GM12892 (cell line): Measurements from ENCODE around the gene PAQR6.

ENCODE experiments used
- DNase-seq: peaks from one replicate; pipeline ENCODE4 v3.0.0; 2011; ENCODE audit not compliant: insufficient read length
- FAIRE-seq: peaks from 2 replicates; lab custom pipeline; 2011; peaks lifted over from hg19 to GRCh38; lab: Jason Lieb, UNC
- POLR2A ChIP-seq: IDR thresholded peaks from 2 replicates; pipeline ENCODE4 v1.6.1; 2011; ENCODE audit warnings: low read depth, low read length, control low read depth
- POLR2AphosphoS5 ChIP-seq: IDR thresholded peaks from 2 replicates; pipeline ENCODE4 v1.6.1; 2011; ENCODE audit warnings: low read depth, low read length, control low read depth
- TAF1 ChIP-seq: IDR thresholded peaks from 2 replicates; pipeline ENCODE4 v1.6.1; 2011; ENCODE audit warnings: low read depth, mild to moderate bottlenecking, control low read depth, low read length, borderline replicate concordance

PAQR6 gene

DNA sequence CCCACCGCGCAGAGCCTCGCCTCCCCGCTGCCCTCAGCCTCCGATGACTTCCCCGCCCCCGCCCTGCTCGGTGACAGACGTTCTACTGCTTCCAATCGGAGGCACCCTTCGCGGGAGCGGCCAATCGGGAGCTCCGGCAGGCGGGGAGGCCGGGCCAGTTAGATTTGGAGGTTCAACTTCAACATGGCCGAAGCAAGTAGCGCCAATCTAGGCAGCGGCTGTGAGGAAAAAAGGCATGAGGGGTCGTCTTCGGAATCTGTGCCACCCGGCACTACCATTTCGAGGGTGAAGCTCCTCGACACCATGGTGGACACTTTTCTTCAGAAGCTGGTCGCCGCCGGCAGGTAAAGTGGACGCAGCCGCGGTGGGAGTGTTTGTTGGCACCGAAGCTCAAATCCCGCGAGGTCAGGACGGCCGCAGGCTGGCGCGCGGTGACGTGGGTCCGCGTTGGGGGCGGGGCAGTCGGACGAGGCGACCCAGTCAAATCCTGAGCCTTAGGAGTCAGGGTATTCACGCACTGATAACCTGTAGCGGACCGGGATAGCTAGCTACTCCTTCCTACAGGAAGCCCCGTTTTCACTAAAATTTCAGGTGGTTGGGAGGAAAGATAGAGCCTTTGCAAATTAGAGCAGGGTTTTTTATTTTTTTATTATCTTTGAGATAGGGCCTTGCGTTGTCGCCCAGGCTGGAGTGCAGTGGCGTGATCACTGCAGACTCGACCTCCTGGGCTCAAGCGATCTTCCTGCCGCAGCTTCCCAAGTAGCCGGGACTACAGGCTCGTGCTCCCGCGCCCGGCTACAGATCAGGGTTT is 34.8 kb downstream of the PAQR6 start, which contains the start of gene PMF1:
Gene PMF1, plus strand, starts transcription at position 175 of the 811 bp plus-strand sequence. Its CDS starts 9 bp downstream, at position 184.
- TF ChIP-seq TAF1, result no peak; the same call in 1 of the 2 replicates
- TF ChIP-seq POLR2AphosphoS5, result peak; percentile 94
- peak; percentile 91 for TF ChIP-seq POLR2A
- peak; percentile 48 for FAIRE-seq
- peak; percentile 100 for DNase-seq

DNA sequence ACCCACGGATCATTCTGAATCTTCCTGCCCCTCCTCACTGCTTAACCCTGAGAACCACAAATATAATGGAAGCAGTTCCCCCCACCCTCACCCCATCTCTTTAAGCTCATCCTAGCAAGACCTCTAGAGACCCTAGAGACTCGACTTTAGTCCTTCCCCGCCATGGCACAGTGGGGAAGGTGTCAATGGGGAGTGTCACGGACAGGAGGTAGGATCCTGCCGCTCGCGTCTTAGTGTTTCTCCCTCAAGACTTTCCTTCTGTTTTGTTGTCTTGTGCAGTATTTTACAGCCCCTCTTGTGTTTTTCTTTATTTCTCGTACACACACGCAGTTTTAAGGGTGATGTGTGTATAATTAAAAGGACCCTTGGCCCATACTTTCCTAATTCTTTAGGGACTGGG is 35.7 kb downstream of the PAQR6 start:
- FAIRE-seq (no peak), DNase-seq (no peak)
- TF ChIP-seq POLR2AphosphoS5, result no peak
- no peak for TF ChIP-seq TAF1
- no peak for TF ChIP-seq POLR2A

DNA sequence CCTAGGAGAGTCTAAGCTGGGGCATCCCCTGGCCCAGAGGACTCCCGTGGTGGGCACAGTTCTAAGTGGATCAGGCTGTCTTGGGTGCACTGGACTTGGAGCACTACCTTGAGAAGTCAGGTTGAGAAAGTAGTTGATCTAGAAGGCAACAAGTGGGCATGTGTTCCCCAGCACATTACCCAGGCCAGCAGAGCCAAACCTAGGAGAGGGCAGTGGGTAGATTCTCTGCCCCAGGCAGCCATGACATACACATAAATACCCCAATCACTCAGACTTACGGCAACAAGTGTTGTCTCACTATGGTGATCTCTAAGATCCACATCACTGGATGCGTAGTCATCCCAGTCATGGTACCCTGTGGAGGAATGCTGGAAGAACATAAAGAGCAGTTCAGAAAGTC is 36.6 kb downstream of the PAQR6 start:
- DNase-seq (no peak), FAIRE-seq (no peak)
- TF ChIP-seq TAF1 (no peak), POLR2A (no peak; the same call in 1 of the 2 replicates), POLR2AphosphoS5 (no peak)

DNA sequence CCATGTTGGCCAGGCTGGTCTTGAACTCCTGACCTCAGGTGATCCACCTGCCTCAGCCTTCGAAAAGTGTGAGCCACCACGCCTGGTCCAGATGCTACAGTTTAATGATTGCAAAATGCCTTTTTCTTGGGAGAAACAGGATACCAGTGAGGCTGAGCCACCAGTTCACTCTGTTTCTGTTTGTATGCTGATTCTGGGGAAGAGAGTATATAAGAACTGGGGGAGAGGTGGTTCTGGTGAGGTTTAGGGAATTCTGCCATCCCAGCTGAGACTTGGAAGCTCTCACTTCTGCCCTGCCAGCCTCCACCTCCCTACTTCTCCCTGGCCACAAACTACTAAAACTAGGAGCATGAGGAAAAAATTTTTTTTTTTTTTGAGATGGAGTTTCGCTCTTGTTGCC is 43.2 kb downstream of the PAQR6 start:
- no peak for TF ChIP-seq TAF1
- TF ChIP-seq POLR2A, result no peak
- no peak for TF ChIP-seq POLR2AphosphoS5
- no peak for FAIRE-seq
- DNase-seq, result no peak

DNA sequence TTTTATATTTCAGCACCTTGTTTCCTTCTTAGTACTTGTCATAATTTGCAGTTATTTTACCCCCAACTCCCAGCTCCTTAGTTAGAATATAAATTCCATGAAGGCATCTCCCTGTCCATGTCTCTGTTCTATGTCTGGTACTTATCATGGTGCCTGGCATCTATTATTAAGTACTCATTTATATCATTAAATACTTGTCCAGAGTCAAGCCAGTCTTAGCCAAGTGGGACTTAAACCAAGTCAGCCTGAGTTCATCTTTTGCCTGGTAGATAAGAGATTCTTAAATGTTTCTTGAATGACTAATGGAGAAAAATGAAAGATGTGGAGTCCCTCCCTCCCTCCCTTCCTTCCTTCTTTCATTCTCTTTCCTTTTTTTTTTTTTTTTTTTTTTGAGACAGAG is 44.5 kb downstream of the PAQR6 start:
- DNase-seq, result no peak
- TF ChIP-seq TAF1, result no peak
- TF ChIP-seq POLR2A, result no peak
- TF ChIP-seq POLR2AphosphoS5, result no peak
- no peak for FAIRE-seq

DNA sequence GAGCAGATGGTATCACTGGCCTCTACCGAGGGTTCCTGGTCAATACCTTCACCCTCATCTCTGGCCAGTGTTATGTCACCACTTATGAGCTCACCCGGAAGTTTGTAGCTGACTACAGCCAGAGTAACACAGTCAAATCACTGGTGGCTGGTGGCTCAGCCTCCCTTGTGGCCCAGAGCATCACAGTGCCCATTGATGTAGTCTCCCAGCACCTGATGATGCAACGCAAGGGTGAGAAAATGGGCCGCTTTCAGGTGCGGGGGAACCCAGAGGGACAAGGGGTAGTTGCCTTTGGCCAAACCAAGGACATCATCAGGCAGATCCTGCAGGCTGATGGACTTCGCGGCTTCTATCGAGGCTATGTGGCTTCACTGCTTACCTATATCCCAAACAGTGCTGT is 47.8 kb downstream of the PAQR6 start:
- DNase-seq (no peak), FAIRE-seq (peak; percentile 57)
- no peak for TF ChIP-seq POLR2AphosphoS5
- TF ChIP-seq TAF1, result no peak
- 0 out of 2 replicates have a peak, but pooled peaks have one; percentile 17 for TF ChIP-seq POLR2A

DNA sequence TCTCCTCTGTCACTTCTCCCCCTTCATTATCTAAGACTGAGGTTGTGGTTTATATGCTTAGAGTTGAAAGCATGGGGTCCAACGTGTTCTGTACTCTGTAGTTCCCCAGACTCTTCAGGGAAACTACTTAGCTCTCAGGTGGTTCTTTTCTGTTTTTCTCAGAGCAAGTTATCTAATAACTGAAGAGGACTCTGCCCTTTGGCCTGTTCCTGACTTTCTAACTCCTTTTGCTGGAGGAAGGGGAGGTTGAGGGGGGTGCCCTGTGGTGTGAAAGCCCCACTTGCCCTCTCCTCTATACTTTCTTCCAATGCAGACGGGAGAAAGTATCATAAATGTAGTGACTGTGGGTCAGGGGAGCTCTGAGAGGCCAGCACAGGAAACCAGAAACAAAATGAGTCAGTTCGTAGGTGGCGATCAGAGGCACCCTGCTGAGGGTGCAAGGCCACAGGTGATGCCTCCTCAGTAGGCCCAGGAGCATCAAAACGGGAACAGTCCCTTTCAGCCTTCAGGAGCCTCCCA is 49.0 kb downstream of the PAQR6 start:
- FAIRE-seq, result peak; percentile 96
- TF ChIP-seq TAF1, result no peak
- TF ChIP-seq POLR2A, result no peak
- no peak for TF ChIP-seq POLR2AphosphoS5
- DNase-seq, result no peak

DNA sequence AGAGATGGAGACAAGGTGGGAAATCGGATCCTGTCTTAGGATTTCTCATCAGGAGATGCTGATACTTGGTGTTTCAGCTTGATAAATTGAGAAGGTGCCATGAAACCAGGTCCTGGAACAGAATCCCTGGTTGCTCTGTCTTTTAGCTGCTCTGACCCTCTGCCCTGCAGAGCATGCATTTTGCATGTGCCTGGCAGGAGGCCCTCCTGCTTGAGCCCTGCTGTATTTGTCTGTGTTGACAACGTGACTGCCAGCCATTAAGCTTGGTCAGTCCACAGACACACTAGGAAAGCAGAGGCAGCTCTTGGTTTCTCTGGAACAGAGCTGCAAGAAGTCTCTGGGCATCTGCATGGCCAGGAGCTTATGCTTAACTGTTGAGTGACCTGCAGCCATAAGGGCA is 51.4 kb downstream of the PAQR6 start:
- FAIRE-seq (no peak), DNase-seq (no peak)
- TF ChIP-seq TAF1, result no peak
- TF ChIP-seq POLR2A, result no peak
- TF ChIP-seq POLR2AphosphoS5, result no peak

DNA sequence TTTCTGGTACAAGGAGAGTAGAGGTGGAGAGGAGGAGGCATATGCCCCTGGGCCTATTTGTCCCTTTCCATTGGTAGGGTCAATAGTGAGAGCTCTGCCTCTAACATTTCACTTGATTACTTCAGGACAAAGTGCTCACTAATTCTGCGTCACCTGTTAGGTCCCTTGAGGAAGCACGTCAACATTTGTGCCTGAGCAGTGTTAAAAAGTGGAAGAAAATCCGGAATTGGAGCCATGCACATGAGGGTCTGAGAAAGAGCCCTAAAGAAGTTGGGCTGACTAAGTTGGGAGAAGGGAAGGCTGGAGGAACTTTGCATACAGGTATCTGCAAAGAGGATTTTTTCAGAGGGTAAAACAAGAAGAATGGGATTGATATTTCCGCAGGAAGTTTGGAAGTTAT is 52.0 kb downstream of the PAQR6 start:
- no peak for DNase-seq
- TF ChIP-seq TAF1, result no peak
- no peak for TF ChIP-seq POLR2AphosphoS5
- TF ChIP-seq POLR2A, result no peak
- FAIRE-seq, result no peak

DNA sequence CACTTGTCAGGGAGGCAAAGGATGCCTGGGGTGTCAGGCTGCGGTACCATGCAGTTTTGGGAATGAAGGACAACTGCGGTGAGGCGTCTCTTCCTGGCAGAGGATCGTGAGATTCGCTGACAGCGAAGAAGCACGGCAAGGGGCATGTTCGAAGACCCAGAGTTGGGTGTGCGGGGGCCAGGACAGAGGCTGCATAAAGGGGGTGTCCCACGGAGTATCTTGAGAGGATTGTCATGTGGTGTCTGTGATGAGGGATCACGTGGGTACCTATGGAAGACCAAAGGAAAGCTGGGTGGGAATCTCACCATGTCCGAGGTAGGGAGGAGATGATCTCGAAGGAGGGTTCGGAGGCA is 53.6 kb downstream of the PAQR6 start:
- DNase-seq (no peak), FAIRE-seq (no peak)
- TF ChIP-seq TAF1 (no peak), POLR2A (no peak), POLR2AphosphoS5 (no peak)

DNA sequence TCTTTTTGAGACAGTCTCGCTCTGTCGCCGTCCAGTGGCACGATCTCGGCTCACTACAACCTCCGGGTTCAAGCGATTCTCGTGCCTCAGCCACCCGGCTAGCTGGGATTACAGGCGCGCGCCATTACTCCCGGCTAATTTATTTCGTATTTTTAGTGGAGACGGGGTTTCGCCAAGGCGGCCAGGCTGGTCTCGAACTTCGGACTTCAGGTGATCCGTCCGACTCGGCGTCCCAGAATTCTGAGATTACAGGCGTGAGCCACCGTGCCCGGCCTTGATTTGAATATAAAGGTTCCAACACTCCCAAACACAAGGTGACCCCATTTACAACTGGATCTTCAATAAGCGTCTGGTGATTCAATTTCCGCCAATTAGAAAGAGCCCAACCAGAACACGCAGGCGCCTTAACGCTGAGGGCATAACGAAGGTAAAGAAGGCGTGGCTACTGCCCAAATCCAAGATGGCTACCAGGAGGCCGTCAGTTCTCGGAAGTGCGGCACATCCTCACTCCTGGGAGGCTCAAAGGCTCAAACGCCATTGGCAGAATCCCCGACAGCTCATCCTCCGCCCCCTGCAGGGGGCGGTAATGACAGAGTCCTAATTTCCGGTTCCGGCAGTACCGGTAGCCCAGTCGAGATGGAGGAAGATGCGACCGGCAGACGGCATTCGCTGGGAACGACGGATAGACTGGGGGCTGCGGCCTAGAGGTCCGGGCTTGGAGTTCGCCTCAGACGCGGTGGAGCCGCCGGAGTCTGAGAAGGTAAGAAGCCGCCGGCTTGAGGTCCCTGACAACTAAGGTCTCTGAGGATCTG is 54.2 kb downstream of the PAQR6 start, which contains the start of gene SLC25A44:
Gene SLC25A44, plus strand, starts transcription at position 617 of the 812 bp plus-strand sequence. CDS start 5,744 bp downstream, outside the sequence.
- peak; percentile 84 for FAIRE-seq
- peak; percentile 92 for DNase-seq
- TF ChIP-seq TAF1 (peak; percentile 60; the same call in 1 of the 2 replicates), POLR2AphosphoS5 (peak; percentile 85), POLR2A (peak; percentile 84)
